ENCODE results near the gene GEMIN5. TPM values are rescaled to one million over a fixed set of nuclear protein-coding genes. Genes with fewer than 3 reads are reported as not detected.

Gene GEMIN5
- total and polyA plus RNA-seq, 2 of the 4 experiments (the other 2 are of a cell fraction): 9.0 to 31.5 TPM

DNA sequence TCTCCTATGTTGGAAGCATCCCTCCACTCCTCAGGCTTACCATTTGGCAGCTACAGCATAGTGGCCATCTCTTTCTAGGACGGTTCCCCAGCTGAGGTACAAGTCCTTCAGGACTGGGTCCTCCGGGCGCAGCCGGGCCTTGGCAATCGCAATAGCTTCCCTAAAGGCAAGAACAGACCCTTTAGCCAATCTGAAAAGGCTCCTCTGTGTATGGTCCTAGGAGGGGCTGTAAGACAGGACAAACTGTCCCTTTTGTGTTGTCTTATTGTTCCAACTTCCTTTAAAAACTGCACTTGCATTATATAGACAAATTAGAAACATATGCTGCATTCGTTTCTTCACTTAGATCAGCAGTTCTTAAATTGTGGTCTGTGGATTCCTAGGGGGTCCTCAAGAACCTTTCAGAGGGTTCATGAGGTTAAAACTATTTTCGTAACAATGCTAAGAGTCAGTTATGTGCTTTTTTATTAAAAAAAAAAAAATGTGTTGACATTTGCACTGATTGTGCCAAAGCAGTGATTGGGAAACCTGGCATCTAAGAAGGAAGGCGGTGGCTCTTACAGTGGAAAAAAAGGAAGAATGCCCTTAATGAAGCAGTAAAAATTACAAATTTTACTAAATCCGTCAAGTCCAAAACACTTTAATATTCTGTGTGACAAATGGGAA lies 38.7 kb downstream of the GEMIN5 start:
- no peak overlapping the region for H3K4me2 ChIP-seq (ENCODE audit: low read depth, low read length)
- dilution Hi-C loops (cut with HindIII; ENCODE audit: low sequenced_read_pairs, unreplicated experiment): no loop called here
- H2AK5ac ChIP-seq (ENCODE audit: low read depth, low read length): no peak overlapping the region
- ATAC-seq (ENCODE audit: low read depth) (no peak), DNase-seq (no peak)
- intact Hi-C loops (cut with micrococcal nuclease): no loop called here
- no peak overlapping the region for H4K91ac ChIP-seq (ENCODE audit: insufficient read depth, low read depth, low read length)
- H4K8ac ChIP-seq (ENCODE audit: low read depth in 2 of 2, low read length in 2 of 2): no peak overlapping the region
- no peak overlapping the region for H3K14ac ChIP-seq (replicated peaks; ENCODE audit: low read depth, low read length)
- BruUV-seq (replicated peaks): no TSS peak
- H3K79me1 ChIP-seq (ENCODE audit: low read depth in 1 of 2, low read length in 2 of 2): no peaks in the 10 kb centered on the region
- no peak overlapping the region for H2AFZ ChIP-seq (replicated peaks; ENCODE audit: low read length, poor library complexity)
- no CpG with 5 or more reads among the region's 9 CpGs for WGBS, 2 experiments (ENCODE audit: extremely low coverage in 2 of 2, insufficient read length in 1 of 2)
- H3K9me3 ChIP-seq (ENCODE audit: control insufficient read depth, insufficient read depth, low read length): no peaks in the 10 kb centered on the region
- no peak overlapping the region for H2BK5ac ChIP-seq (ENCODE audit: low read depth, low read length, poor library complexity, severe bottlenecking)
- H2BK20ac ChIP-seq (ENCODE audit: low read depth, low read length): no peak overlapping the region
- no peak overlapping the region for H2BK15ac ChIP-seq (ENCODE audit: low read depth, low read length)
- in situ Hi-C loops (cut with MboI; ENCODE audit: low sequenced_read_pairs): no loop called here
- no peak overlapping the region for H3K9ac ChIP-seq (ENCODE audit: low read depth, low read length)
- no peak overlapping the region for H2AK9ac ChIP-seq (replicated peaks; ENCODE audit: low read depth, low read length, poor library complexity)
- H2BK120ac ChIP-seq (ENCODE audit: low read depth, low read length): no peak overlapping the region
- H4K20me1 ChIP-seq (ENCODE audit: insufficient read depth, low read length): no peaks in the 10 kb centered on the region
- no peak overlapping the region for H3K27ac ChIP-seq (ENCODE audit: insufficient read depth, low read length)
- POLR2A ChIA-PET (ENCODE audit: unreplicated experiment): no interaction called here
- H3K4ac ChIP-seq (ENCODE audit: low read depth, low read length): no peak overlapping the region
- peaks cover 41% of the 10 kb centered on the region for H3K36me3 ChIP-seq (ENCODE audit: control insufficient read depth, insufficient read depth, low read length)
- CTCF ChIA-PET: interaction anchor here (0.7 kb wide), 1 partner anchor 31 kb away, joined by 3 read pairs; no protein-coding TSS in a partner anchor
- H3K27me3 ChIP-seq (ENCODE audit: control insufficient read depth, insufficient read depth, low read length): no peaks in the 10 kb centered on the region
- no peaks in the 10 kb centered on the region for H3K4me1 ChIP-seq (ENCODE audit: control insufficient read depth, insufficient read depth, low read length)
- H3K9me1 ChIP-seq (ENCODE audit: insufficient read depth, low read length): no peaks in the 10 kb centered on the region
- H3K23ac ChIP-seq (ENCODE audit: low read depth, low read length): no peak overlapping the region
- H3K4me3 ChIP-seq (ENCODE audit: insufficient read depth, low read depth, low read length): no peak overlapping the region
- no peak for TF ChIP-seq RAD21 (IDR thresholded peaks at IDR 0.05; ENCODE audit: low read length)
- H4K5ac ChIP-seq (ENCODE audit: low read depth, low read length): no peak overlapping the region
- H3K56ac ChIP-seq (ENCODE audit: extremely low read depth, insufficient read depth, low read length): no peak overlapping the region
- no peak overlapping the region for H3K18ac ChIP-seq (ENCODE audit: low read depth, low read length)

All from IMR-90 (cell line).